GM21723 (cell line): ENCODE results near the gene ZBTB8B.
"Not testable (repeated sequence)": the region's sequence is repeated elsewhere in the genome, so short reads cannot be mapped to it uniquely, and the experiment has no call there.

ENCODE experiments used
- ATAC-seq: cut with Tn5 transposase; IDR thresholded peaks from one replicate; pipeline ENCODE4 v1.9.1; 2021; ENCODE audit warnings: mild to moderate bottlenecking, moderate library complexity; ENCODE audit not compliant: unreplicated experiment

The ZBTB8B gene

GRCh38 chr1:32464716-32465577 is at the start of gene ZBTB8B:
ZBTB8B (plus strand) TSS chr1:32465072; CDS start chr1:32470625, 5,553 bp downstream.
- no peak for ATAC-seq

- ATAC-seq = no peak
These were observed 43.1 kb upstream of the ZBTB8B start for GRCh38 chr1:32421775-32422174.

- ATAC-seq = no peak
These were observed 38.2 kb upstream of the ZBTB8B start for GRCh38 chr1:32426489-32427255.

GRCh38 chr1:32427264-32427963 is 37.5 kb upstream of the ZBTB8B start:
- no peak for ATAC-seq

GRCh38 chr1:32431736-32432400 is 33.0 kb upstream of the ZBTB8B start:
- ATAC-seq = no peak

GRCh38 chr1:32438136-32438535 is 26.7 kb upstream of the ZBTB8B start:
- ATAC-seq = no peak

- not testable (repeated sequence) for ATAC-seq
These were observed 26.1 kb upstream of the ZBTB8B start for GRCh38 chr1:32438777-32439176.

GRCh38 chr1:32441467-32441866 is 23.4 kb upstream of the ZBTB8B start:
- not testable (repeated sequence) for ATAC-seq

- no peak for ATAC-seq
These were observed 17.2 kb upstream of the ZBTB8B start for GRCh38 chr1:32447469-32448185.

- not testable (repeated sequence) for ATAC-seq
These were observed 16.6 kb upstream of the ZBTB8B start for GRCh38 chr1:32448186-32448772.

- ATAC-seq = no peak
These were observed 16.0 kb upstream of the ZBTB8B start for GRCh38 chr1:32448773-32449456.

GRCh38 chr1:32449457-32449831 is 15.4 kb upstream of the ZBTB8B start:
- ATAC-seq = not testable (repeated sequence)

- ATAC-seq = no peak
These were observed 10.1 kb upstream of the ZBTB8B start for GRCh38 chr1:32454726-32455125.

- no peak for ATAC-seq
These were observed 8.9 kb upstream of the ZBTB8B start for GRCh38 chr1:32455958-32456357.

- not testable (repeated sequence) for ATAC-seq
These were observed 6.1 kb upstream of the ZBTB8B start for GRCh38 chr1:32458798-32459197.

- not testable (repeated sequence) for ATAC-seq
These were observed 1.9 kb upstream of the ZBTB8B start for GRCh38 chr1:32462977-32463376.

GRCh38 chr1:32464191-32464715 is 619 bp upstream of the ZBTB8B start:
- no peak for ATAC-seq

GRCh38 chr1:32465578-32465933 is 684 bp downstream of the ZBTB8B start:
- ATAC-seq = no peak

GRCh38 chr1:32466761-32467160 is 1.9 kb downstream of the ZBTB8B start:
- no peak for ATAC-seq
